ENCODE results near the gene RNF223. TPM values are rescaled to one million over a fixed set of nuclear protein-coding genes. Genes with fewer than 3 reads are reported as not detected.

The RNF223 gene
- polyA plus RNA-seq, 2 of the 4 experiments (the other 2 are of a cell fraction): 0.08 TPM; not detected in 1

GRCh38 chr1:1120866-1121591 is 46.9 kb upstream of the RNF223 start:
- no peak for ATAC-seq
- CTCF ChIA-PET: interaction anchor here (0.5 to 5.5 kb wide), 32 partner anchors 8 to 274 kb away, joined by 3 to 72 read pairs (median 8); partner anchors contain the start of genes B3GALT6 and SDF4
- no peak for FAIRE-seq
- POLR2A ChIA-PET: no interaction called here
- H3K27ac ChIP-seq: no peak overlapping the region
- 63% methylated on average over 6 of the region's 25 CpGs for WGBS (ENCODE audit: missing lambda C conversion rate)
- no peak for TF ChIP-seq FOSL2 (IDR thresholded peaks at IDR 0.05)
- no peak for TF ChIP-seq FOSL2 (CRISPR knock-in tag; IDR thresholded peaks at IDR 0.05)
- TF ChIP-seq SMC3 (IDR thresholded peaks at IDR 0.05): no peak
- no peak for TF ChIP-seq RARB (CRISPR knock-in tag; IDR thresholded peaks at IDR 0.05)
- no peak for TF ChIP-seq KDM1A (IDR thresholded peaks at IDR 0.05; ENCODE audit: low read depth)
- no peak for TF ChIP-seq HOXB5 (CRISPR knock-in tag; IDR thresholded peaks at IDR 0.05)
- TF ChIP-seq POLR2AphosphoS2 (conservative IDR thresholded peaks at IDR 0.05; ENCODE audit: low read length): no peak
- no peak for TF ChIP-seq RNF2 (IDR thresholded peaks at IDR 0.05; ENCODE audit: borderline replicate concordance, low read depth)
- TF ChIP-seq BCL3 (IDR thresholded peaks at IDR 0.05): no peak
- TF ChIP-seq ZNF302 (CRISPR knock-in tag; IDR thresholded peaks at IDR 0.05): no peak
- no peak for TF ChIP-seq HMGXB4 (CRISPR knock-in tag; IDR thresholded peaks at IDR 0.05; ENCODE audit: borderline replicate concordance)
- no peak for TF ChIP-seq CBX8 (IDR thresholded peaks at IDR 0.05)
- no peak for TF ChIP-seq PHF8 (IDR thresholded peaks at IDR 0.05; ENCODE audit: borderline replicate concordance, low read depth)
- TF ChIP-seq RCOR1 (IDR thresholded peaks at IDR 0.05; ENCODE audit: low read depth, low read length): no peak
- no peak for TF ChIP-seq TP53 (CRISPR knock-in tag; IDR thresholded peaks at IDR 0.05)
- TF ChIP-seq JUNB (IDR thresholded peaks at IDR 0.05): no peak
- TF ChIP-seq HOXA7 (CRISPR knock-in tag; IDR thresholded peaks at IDR 0.05): no peak
- TF ChIP-seq USF2 (IDR thresholded peaks at IDR 0.05): no peak
- no peak for TF ChIP-seq MYC (IDR thresholded peaks at IDR 0.05; ENCODE audit: borderline replicate concordance, low read length)
- DNase-seq (ENCODE audit: low read depth in 1 of 2, low spot score in 1 of 2): no peak
- H3K4me1 ChIP-seq: peaks cover 4% of the 10 kb centered on the region; the same call in 1 of the 3 replicates
- H3K4me3 ChIP-seq: no peak overlapping the region
- no peak overlapping the region for H3K4me2 ChIP-seq
- no peaks in the 10 kb centered on the region for H3K9me3 ChIP-seq

- ChIA-PET CTCF (interaction anchor here (0.6 to 5.5 kb wide), 6 partner anchors 9 to 171 kb away, joined by 3 to 72 read pairs (median 8); no protein-coding TSS in a partner anchor), POLR2A (no interaction called here)
- ATAC-seq (no peak), DNase-seq (ENCODE audit: low read depth in 1 of 2, low spot score in 1 of 2) (no peak), FAIRE-seq (no peak)
- Histone ChIP-seq H3K4me2 (no peak overlapping the region), H3K4me3 (no peak overlapping the region), H3K4me1 (peaks cover 4% of the 10 kb centered on the region; the same call in 1 of the 3 replicates), H3K27ac (no peak overlapping the region), H3K9me3 (no peaks in the 10 kb centered on the region)
- 73% methylated on average over 8 of the region's 16 CpGs for WGBS (ENCODE audit: missing lambda C conversion rate)
- TF ChIP-seq MYC (IDR thresholded peaks at IDR 0.05; ENCODE audit: borderline replicate concordance, low read length) (no peak), SREBF2 (IDR thresholded peaks at IDR 0.05) (no peak), NPAS2 (CRISPR knock-in tag; IDR thresholded peaks at IDR 0.05; ENCODE audit: borderline replicate concordance) (no peak), RAD21 (conservative IDR thresholded peaks at IDR 0.05 in 1 of 2, IDR thresholded peaks at IDR 0.05 in 1 of 2) (no peak), RFX5 (IDR thresholded peaks at IDR 0.05) (no peak), ZNF302 (CRISPR knock-in tag; IDR thresholded peaks at IDR 0.05) (no peak), EHF (CRISPR knock-in tag; IDR thresholded peaks at IDR 0.05) (no peak), FOXS1 (CRISPR knock-in tag; IDR thresholded peaks at IDR 0.05) (no peak), RARB (CRISPR knock-in tag; IDR thresholded peaks at IDR 0.05) (no peak), KDM1A (IDR thresholded peaks at IDR 0.05; ENCODE audit: low read depth) (no peak), PBX3 (IDR thresholded peaks at IDR 0.05) (no peak), POLR2AphosphoS2 (conservative IDR thresholded peaks at IDR 0.05; ENCODE audit: low read length) (no peak), ZFP36 (IDR thresholded peaks at IDR 0.05; ENCODE audit: borderline replicate concordance, partially characterized antibody) (no peak)
Measured at GRCh38 chr1:1120096-1120495, 46.0 kb upstream of the RNF223 start.
